GM12801 (cell line): ENCODE measurements around the gene NRXN3.

Experiments
- CTCF ChIP-seq: IDR thresholded peaks from one replicate; pipeline ENCODE4 v1.5.1; 2011; ENCODE audit warnings: control low read depth; ENCODE audit not compliant: insufficient read length; ENCODE audit errors: extremely low read depth

NRXN3 gene

DNA sequence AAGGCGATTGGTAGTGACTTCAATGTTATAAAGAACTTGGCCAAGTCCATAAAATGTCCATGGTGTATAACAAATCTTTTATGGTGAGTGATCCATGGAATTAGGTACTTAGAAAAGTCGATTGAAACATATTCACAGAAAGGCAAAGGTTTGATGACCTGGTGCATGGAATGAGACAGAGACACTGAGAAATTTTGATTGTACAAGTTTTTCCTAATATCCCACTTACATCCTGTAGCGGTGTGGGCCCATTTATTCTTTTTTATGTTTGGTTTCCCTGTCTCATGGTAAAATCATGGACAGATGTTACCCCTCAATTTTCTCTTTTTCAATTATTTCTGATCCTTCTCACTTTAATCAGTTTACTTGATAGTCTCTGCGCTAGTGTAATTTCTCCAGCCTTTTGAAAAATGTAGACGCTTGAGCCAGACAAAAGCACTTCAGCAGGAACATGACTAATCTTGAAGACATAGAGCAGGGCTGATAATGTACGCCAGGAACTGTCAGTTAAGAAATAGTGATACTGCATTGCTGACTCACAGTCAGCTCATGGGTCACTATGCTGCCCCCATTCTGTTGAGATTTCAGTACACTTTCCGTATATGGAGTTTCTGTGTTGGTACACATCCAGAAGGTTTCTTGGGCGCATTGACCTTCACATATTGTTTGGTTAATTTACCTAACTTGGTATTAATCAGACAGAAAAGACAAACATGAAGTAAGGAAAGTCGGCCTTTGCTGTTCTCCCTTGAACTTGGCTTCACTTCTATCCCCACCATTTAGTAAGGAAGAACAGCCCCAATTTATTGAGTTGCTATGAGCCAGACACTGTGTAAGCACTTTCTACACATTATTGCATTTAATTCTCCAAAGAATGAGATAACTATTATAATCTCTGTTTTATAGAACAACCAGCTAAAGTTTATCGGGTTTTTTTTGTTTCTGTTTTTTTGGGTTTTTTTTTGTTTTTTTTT is 1199.5 kb downstream of the NRXN3 start:
- TF ChIP-seq CTCF = no peak

DNA sequence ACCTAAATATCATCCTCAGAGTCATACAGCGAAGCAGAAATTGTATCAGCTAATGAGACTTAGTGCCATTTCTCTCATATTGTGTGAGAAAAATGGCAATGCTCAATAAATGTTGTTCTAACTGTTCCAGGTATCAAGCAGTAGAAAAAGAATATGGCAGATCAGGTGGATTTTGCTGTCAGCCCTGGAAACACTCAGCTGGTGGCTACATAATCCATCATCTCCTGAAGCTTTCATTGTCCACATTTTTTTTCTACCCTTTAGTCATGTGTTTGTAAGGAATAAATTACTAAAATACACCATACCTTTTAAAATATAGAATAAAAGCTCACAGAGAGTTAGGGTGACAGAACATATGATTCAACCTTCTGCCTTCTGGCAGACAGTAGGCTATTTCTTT is 1200.8 kb downstream of the NRXN3 start:
- TF ChIP-seq CTCF = no peak

DNA sequence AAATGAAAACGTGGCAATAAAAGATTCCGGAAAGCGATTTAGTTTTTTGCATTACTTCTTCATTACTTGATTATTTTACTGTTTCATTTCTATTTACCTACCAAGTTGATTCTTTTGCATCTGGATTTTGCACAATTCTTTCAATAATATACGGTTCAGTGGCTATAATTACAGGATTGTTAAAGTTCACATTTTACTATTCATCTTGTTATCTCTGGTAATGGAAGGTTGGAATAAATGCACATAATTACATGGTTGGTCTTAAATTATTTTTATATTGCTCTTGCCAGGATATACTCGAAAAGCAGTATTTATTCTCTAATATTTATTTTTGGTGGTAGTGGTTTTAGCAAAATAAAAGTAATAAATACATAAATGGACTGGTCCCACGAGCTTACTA is 1203.3 kb downstream of the NRXN3 start:
- TF ChIP-seq CTCF = no peak

GRCh38 chr14:79375356-79375755 is 1205.2 kb downstream of the NRXN3 start:
- TF ChIP-seq CTCF = no peak

- TF ChIP-seq CTCF = no peak
Measured at GRCh38 chr14:79376557-79376956, 1206.4 kb downstream of the NRXN3 start.

- TF ChIP-seq CTCF = no peak
Measured at GRCh38 chr14:79378020-79378419, 1207.8 kb downstream of the NRXN3 start.

DNA sequence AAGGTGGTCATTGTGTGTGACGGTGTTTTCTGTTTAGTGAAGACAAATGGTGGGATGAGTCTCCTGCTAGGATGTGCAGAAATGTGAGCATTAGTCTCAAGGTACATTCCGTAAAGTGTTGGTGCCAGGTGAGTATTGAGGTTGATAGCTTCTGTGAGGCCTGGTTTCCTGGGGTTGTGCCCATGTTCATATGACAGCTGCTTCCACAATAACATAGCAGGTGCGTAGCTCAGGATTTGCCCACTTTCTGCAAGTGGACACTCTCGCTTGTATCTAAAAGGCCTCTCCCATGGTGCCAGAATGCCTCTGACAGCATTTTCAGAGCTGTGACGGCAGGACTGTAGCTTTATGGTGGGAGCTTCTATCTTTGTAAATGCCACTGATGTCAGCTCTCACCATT is 1209.1 kb downstream of the NRXN3 start:
- no peak for TF ChIP-seq CTCF
